ENCODE measurements around the gene LRRC8A. TPM values are rescaled to one million over a fixed set of nuclear protein-coding genes. Genes with fewer than 3 reads are reported as not detected.
"Not testable (repeated sequence)": the region's sequence is repeated elsewhere in the genome, so short reads cannot be mapped to it uniquely, and the experiment has no call there.

LRRC8A gene
- total RNA-seq, 1 experiment from 2014 or later = 16.4 TPM

GRCh38 chr9:128870128-128870940, 11.6 kb upstream of the LRRC8A start:
- ChIA-PET POLR2A (interaction anchor here (0.7 kb wide), 1 partner anchor 48 kb away, joined by 7 read pairs; no protein-coding TSS in a partner anchor), CTCF (no interaction called here)
- no TSS peak for BruUV-seq (replicated peaks)
- TF ChIP-seq TCF7L2 (IDR thresholded peaks at IDR 0.05; ENCODE audit: low read depth, low read length) (no peak), POLR2AphosphoS5 (IDR thresholded peaks at IDR 0.05; ENCODE audit: low read depth, low read length) (no peak), CTCF (IDR thresholded peaks at IDR 0.05) (no peak), SIN3A (IDR thresholded peaks at IDR 0.05; ENCODE audit: borderline replicate concordance, insufficient read depth, low read depth, low read length) (no peak), REST (IDR thresholded peaks at IDR 0.05; ENCODE audit: insufficient read depth in 1 of 2, low read depth in 2 of 2, low read length in 1 of 2) (no peak)
- H3K27ac ChIP-seq (ENCODE audit: low read length) = no peak overlapping the region
- H3K27me3 ChIP-seq (ENCODE audit: control insufficient read depth, insufficient read depth, low read length) = no peaks in the 10 kb centered on the region
- DNase-seq (ENCODE audit: low read depth, low spot score) (no peak), ATAC-seq (no peak)
- no peaks in the 10 kb centered on the region for H3K36me3 ChIP-seq (ENCODE audit: control insufficient read depth, insufficient read depth, low read length)
- in situ Hi-C loops (cut with HindIII; ENCODE audit: low pct_unique_long_range_greater_than_20kb, low sequenced_read_pairs) = no loop called here
- no peaks in the 10 kb centered on the region for H3K4me1 ChIP-seq (ENCODE audit: control insufficient read depth, insufficient read depth, low read length)
- no peak overlapping the region for H3K4me3 ChIP-seq (ENCODE audit: low read depth in 2 of 2, low read length in 2 of 2)
- intact Hi-C loops (cut with micrococcal nuclease; ENCODE audit: unreplicated experiment) = no loop called here
- H3K9me3 ChIP-seq (ENCODE audit: control insufficient read depth, insufficient read depth, low read depth, low read length) = no peaks in the 10 kb centered on the region

- intact Hi-C loops (cut with micrococcal nuclease; ENCODE audit: unreplicated experiment); H3K4me1 ChIP-seq (ENCODE audit: control insufficient read depth, insufficient read depth, low read length); H3K27ac ChIP-seq (ENCODE audit: low read length); H3K27me3 ChIP-seq (ENCODE audit: control insufficient read depth, insufficient read depth, low read length); ATAC-seq; in situ Hi-C loops (cut with HindIII; ENCODE audit: low pct_unique_long_range_greater_than_20kb, low sequenced_read_pairs); CTCF ChIA-PET; BruUV-seq (replicated peaks); H3K9me3 ChIP-seq (ENCODE audit: control insufficient read depth, insufficient read depth, low read depth, low read length); H3K36me3 ChIP-seq (ENCODE audit: control insufficient read depth, insufficient read depth, low read length); H3K4me3 ChIP-seq (ENCODE audit: low read depth in 2 of 2, low read length in 2 of 2); DNase-seq (ENCODE audit: low read depth, low spot score): not testable (repeated sequence)
- POLR2A ChIA-PET = interaction anchor here (0.7 kb wide), 1 partner anchor 48 kb away, joined by 7 read pairs; no protein-coding TSS in a partner anchor
Measured at GRCh38 chr9:128870941-128871265, 11.0 kb upstream of the LRRC8A start.

GRCh38 chr9:128877852-128878251, 4.1 kb upstream of the LRRC8A start:
- H3K9me3 ChIP-seq (ENCODE audit: control insufficient read depth, insufficient read depth, low read depth, low read length) = no peaks in the 10 kb centered on the region
- ATAC-seq = no peak
- H3K27me3 ChIP-seq (ENCODE audit: control insufficient read depth, insufficient read depth, low read length) = no peaks in the 10 kb centered on the region
- peaks cover 6% of the 10 kb centered on the region; the same call in 1 of the 2 replicates for H3K36me3 ChIP-seq (ENCODE audit: control insufficient read depth, insufficient read depth, low read length)
- intact Hi-C loops (cut with micrococcal nuclease; ENCODE audit: unreplicated experiment) (no loop called here), in situ Hi-C loops (cut with HindIII; ENCODE audit: low pct_unique_long_range_greater_than_20kb, low sequenced_read_pairs) (no loop called here)
- DNase-seq (ENCODE audit: low read depth, low spot score) = no peak
- ChIA-PET CTCF (interaction anchor here (0.7 kb wide), 1 partner anchor 242 kb away, joined by 3 read pairs; no protein-coding TSS in a partner anchor), POLR2A (no interaction called here)
- H3K27ac ChIP-seq (ENCODE audit: low read length) = no peak overlapping the region
- TF ChIP-seq POLR2AphosphoS5 (IDR thresholded peaks at IDR 0.05; ENCODE audit: low read depth, low read length) (no peak), REST (IDR thresholded peaks at IDR 0.05; ENCODE audit: insufficient read depth in 1 of 2, low read depth in 2 of 2, low read length in 1 of 2) (no peak), SIN3A (IDR thresholded peaks at IDR 0.05; ENCODE audit: borderline replicate concordance, insufficient read depth, low read depth, low read length) (no peak), TCF7L2 (IDR thresholded peaks at IDR 0.05; ENCODE audit: low read depth, low read length) (no peak), CTCF (IDR thresholded peaks at IDR 0.05) (no peak)
- no peak overlapping the region for H3K4me3 ChIP-seq (ENCODE audit: low read depth in 2 of 2, low read length in 2 of 2)
- H3K4me1 ChIP-seq (ENCODE audit: control insufficient read depth, insufficient read depth, low read length) = peaks cover 8% of the 10 kb centered on the region
- no TSS peak for BruUV-seq (replicated peaks)
